Keratinocyte (primary cell): ENCODE results near the gene ZNF552.

Experiments used
- CTCF ChIP-seq, 3 experiments: IDR thresholded peaks in 1 of 3; conservative IDR thresholded peaks in 1 of 3; optimal IDR thresholded peaks in 1 of 3; 2 replicates in 2 of 3; 3 replicates in 1 of 3; pipeline versions ENCODE3 to v1.5.1; 2011; ENCODE audit warnings: low read length in 3 of 3, mild to moderate bottlenecking in 3 of 3, moderate library complexity in 2 of 3, control low read depth in 1 of 3, inconsistent platforms in 1 of 3; ENCODE audit not compliant: insufficient read depth in 2 of 3; ENCODE audit errors: extremely low read depth in 1 of 3
- EZH2 ChIP-seq: IDR thresholded peaks from one replicate; pipeline ENCODE4 v1.6.1; 2012; ENCODE audit warnings: inconsistent platforms, mild to moderate bottlenecking, low read length, moderate library complexity

- TF ChIP-seq CTCF (optimal IDR thresholded peaks at IDR 0.05 in 1 of 3, IDR thresholded peaks at IDR 0.05 in 1 of 3, conservative IDR thresholded peaks at IDR 0.05 in 1 of 3; ENCODE audit: extremely low read depth in 1 of 3, insufficient read depth in 2 of 3, low read length in 3 of 3) (no peak), EZH2 (no peak)
Measured at GRCh38 chr19:57786286-57786685, 28.4 kb downstream of the ZNF552 start.
